AG04449 (cell line): Measurements from ENCODE around the gene GRN.
A peak's percentile ranks its signal among the peaks of the same experiment; 100 is the strongest.

Experiments used
- CTCF ChIA-PET: fragments of 350-600 bp; formaldehyde crosslinking; extraction: SDS; loops from one replicate; lab custom pipeline; 2021; ENCODE audit warnings: antibody characterized with exemption; lab: Yijun Ruan, JAX
- POLR2A ChIA-PET: fragments of 400-600, 350-600 bp; formaldehyde crosslinking; extraction: SDS; loops from one replicate; lab custom pipeline; 2020; ENCODE audit warnings: antibody characterized with exemption, inconsistent platforms; lab: Yijun Ruan, JAX
- DNase-seq: peaks from one replicate; pipeline ENCODE4 v3.0.0-alpha.2; 2010; ENCODE audit warnings: low read depth, low spot score
- H3K4me3 ChIP-seq: 2 replicates; pipeline ENCODE4 v1.5.1; 2011; ENCODE audit warnings: low read depth, mild to moderate bottlenecking, control low read depth, low read length
- CTCF ChIP-seq: IDR thresholded peaks from one replicate; pipeline ENCODE4 v1.5.1; 2011; ENCODE audit warnings: mild to moderate bottlenecking, moderate library complexity, low read length, control low read depth, inconsistent platforms; ENCODE audit not compliant: insufficient read depth; ENCODE audit errors: missing control alignments

Gene GRN

GRCh38 chr17:44318077-44318892 lies 26.8 kb upstream of the GRN start:
- POLR2A ChIA-PET, result interaction anchor here (1.2 kb wide), 1 partner anchor 10 kb away, joined by 3 read pairs; the partner anchor contains the start of gene RUNDC3A
- no peak overlapping the region for H3K4me3 ChIP-seq
- no peak for TF ChIP-seq CTCF
- CTCF ChIA-PET, result interaction anchor here (1.2 to 2.2 kb wide), 3 partner anchors 13 to 120 kb away, joined by 3 to 21 read pairs (median 7); no protein-coding TSS in a partner anchor
- no peak for DNase-seq

GRCh38 chr17:44320066-44320465 lies 25.0 kb upstream of the GRN start:
- CTCF ChIA-PET, result interaction anchor here (1.2 to 1.9 kb wide), 5 partner anchors 11 to 317 kb away, joined by 3 to 12 read pairs (median 3); no protein-coding TSS in a partner anchor
- no peak overlapping the region for H3K4me3 ChIP-seq
- TF ChIP-seq CTCF, result no peak
- POLR2A ChIA-PET, result interaction anchor here (0.5 kb wide), 1 partner anchor 122 kb away, joined by 3 read pairs; no protein-coding TSS in a partner anchor
- DNase-seq, result no peak

GRCh38 chr17:44321246-44322120 lies 23.6 kb upstream of the GRN start:
- H3K4me3 ChIP-seq, result no peak overlapping the region
- CTCF ChIA-PET, result interaction anchor here (0.9 to 1.9 kb wide), 5 partner anchors 9 to 378 kb away, joined by 3 to 12 read pairs (median 3); no protein-coding TSS in a partner anchor
- POLR2A ChIA-PET, result no interaction called here
- no peak for DNase-seq
- no peak for TF ChIP-seq CTCF

- DNase-seq, result no peak
- CTCF ChIA-PET, result interaction anchor here (1.3 to 2.7 kb wide), 3 partner anchors 8 to 112 kb away, joined by 3 to 12 read pairs (median 7); no protein-coding TSS in a partner anchor
- no peak for TF ChIP-seq CTCF
- POLR2A ChIA-PET, result no interaction called here
- no peak overlapping the region for H3K4me3 ChIP-seq
These were observed 22.7 kb upstream of the GRN start for GRCh38 chr17:44322236-44322895.

GRCh38 chr17:44323359-44324091 lies 21.6 kb upstream of the GRN start:
- POLR2A ChIA-PET, result no interaction called here
- peak overlapping the region; percentile 85 for H3K4me3 ChIP-seq
- no peak for TF ChIP-seq CTCF
- CTCF ChIA-PET, result interaction anchor here (1.3 to 2.7 kb wide), 4 partner anchors 9 to 313 kb away, joined by 3 to 12 read pairs (median 4); no protein-coding TSS in a partner anchor
- no peak for DNase-seq
